Left lung (tissue), 10 donors: ENCODE measurements around the gene CMC2. TPM values are rescaled to one million over a fixed set of nuclear protein-coding genes. Genes with fewer than 3 reads are reported as not detected.

Experiments used
- ATAC-seq: fragments of 200-7000 bp; cut with Tn5 transposase; one replicate; pipeline ENCODE4 v1.9.1; 2020; ENCODE audit warnings: moderate library complexity
- DNase-seq, 4 donors: peaks; one replicate each; pipeline ENCODE4 v3.0.0-alpha.2; 2013 to 2020
- H3K27ac ChIP-seq, 2 donors: fragments of 200-600 bp; sonication (generic) in 1 of 2; one replicate each; pipeline versions ENCODE4 v1.5.0 to v1.8.0; 2020 to 2021
- H3K27me3 ChIP-seq, 2 donors: fragments of 200-600 bp; sonication (generic) in 1 of 2; one replicate each; pipeline versions ENCODE4 v1.5.0 to v1.8.0; 2020 to 2021
- H3K36me3 ChIP-seq, 2 donors: fragments of 200-600 bp; sonication (generic) in 1 of 2; one replicate each; pipeline versions ENCODE4 v1.5.0 to v1.8.0; 2020 to 2021
- H3K4me1 ChIP-seq, 2 donors: fragments of 200-600 bp; one replicate each; pipeline ENCODE4 v1.8.0; 2021
- H3K4me3 ChIP-seq, 2 donors: fragments of 200-600 bp; sonication (generic) in 1 of 2; one replicate each; pipeline versions ENCODE4 v1.5.0 to v1.8.0; 2020 to 2021; ENCODE audit warnings: mild to moderate bottlenecking in 1 of 2
- H3K9me3 ChIP-seq, 2 donors: fragments of 200-600 bp; sonication (generic) in 1 of 2; one replicate each; pipeline versions ENCODE4 v1.5.0 to v1.8.0; 2020 to 2021
- CTCF ChIP-seq, 2 donors: fragments of 200-600 bp; sonication (generic) in 1 of 2; IDR thresholded peaks; one replicate each; pipeline versions ENCODE4 v1.5.0 to v1.8.0; 2021; ENCODE audit warnings: antibody characterized with exemption in 2 of 2
- intact Hi-C, 2 donors: fragments of 100-400 bp; cut with DNase I; formaldehyde crosslinking; loops; one replicate each; pipeline versions ENCODE4 v1.11.2 to v1.14.2; 2022
- polyA plus RNA-seq, 6 donors: library from polyadenylated mRNA; unstranded; fragments of 120-200 nt; gene quantifications; one replicate each; pipeline ENCODE4 v1.2.1, GENCODE V29; 2013; ENCODE audit not compliant: insufficient read length in 6 of 6
- total RNA-seq, 2 donors: library from RNA; stranded (reverse); fragmentation: NEBNext Ultra II Directional; extraction: Animal tissue kit (Norgen Biotek cat#: 25700); gene quantifications; one replicate each; pipeline ENCODE4 v1.2.1, GENCODE V29; 2021
- donor health status: DM: no; HTN: yes; CAD: no.
- donor health status: DM: no; HTN: no; CAD: no.

Gene CMC2
- total and polyA plus RNA-seq, 8 donors = 38.8 to 52.1 (median 44.3) TPM

DNA sequence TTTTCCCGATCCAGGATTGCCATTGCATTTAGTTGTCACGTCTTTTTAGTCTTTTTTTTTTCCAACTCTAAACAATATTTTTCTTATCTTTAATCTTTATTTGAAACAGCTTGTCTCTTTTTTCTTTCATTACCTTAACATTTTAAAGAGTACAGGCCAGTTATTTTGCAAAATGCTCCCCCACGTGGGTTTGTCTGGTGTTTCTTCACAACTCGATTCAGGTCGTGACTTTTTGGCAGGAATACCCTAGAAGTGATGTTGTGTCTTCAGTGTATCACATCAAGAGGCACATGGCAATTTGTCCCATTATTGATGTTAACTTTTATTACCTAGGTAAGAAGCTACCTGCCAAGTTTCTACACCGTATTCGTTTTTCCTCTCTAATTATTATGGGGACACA lies 17.9 kb downstream of the CMC2 start:
- no peak for ATAC-seq
- DNase-seq = no peak
- Histone ChIP-seq H3K4me3 (no peak overlapping the region), H3K4me1 (no peaks in the 10 kb centered on the region), H3K36me3 (peaks cover 0 to 13% of the 10 kb centered on the region in 2 donors), H3K27me3 (no peaks in the 10 kb centered on the region), H3K9me3 (no peaks in the 10 kb centered on the region), H3K27ac (no peak overlapping the region)
- intact Hi-C loops = no loop called here
- no peak for TF ChIP-seq CTCF (IDR thresholded peaks at IDR 0.05)

DNA sequence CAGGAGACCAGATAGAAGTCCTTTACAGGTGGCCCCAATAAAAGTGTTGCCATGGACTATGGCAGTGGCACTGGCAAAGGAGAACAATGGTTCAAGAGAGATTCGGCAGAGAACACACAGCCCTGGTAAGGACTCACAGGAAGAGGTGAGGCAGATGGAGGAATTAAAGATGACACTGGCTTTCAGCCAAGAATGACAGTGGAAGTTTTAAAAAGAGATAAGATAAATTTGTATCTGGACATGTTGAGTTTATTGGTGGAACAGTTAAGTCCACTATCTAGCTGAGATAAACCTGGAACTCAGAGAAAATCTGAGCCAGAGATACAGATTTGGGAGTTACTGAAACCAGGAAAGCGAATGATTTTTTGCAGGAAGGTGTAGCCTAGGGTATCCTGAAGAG lies 20.1 kb downstream of the CMC2 start:
- Histone ChIP-seq H3K27me3 (no peaks in the 10 kb centered on the region), H3K27ac (no peak overlapping the region), H3K36me3 (peaks cover 0 to 12% of the 10 kb centered on the region in 2 donors), H3K4me3 (no peak overlapping the region), H3K4me1 (no peaks in the 10 kb centered on the region), H3K9me3 (no peaks in the 10 kb centered on the region)
- ATAC-seq = no peak
- no peak for TF ChIP-seq CTCF (IDR thresholded peaks at IDR 0.05)
- DNase-seq = no peak
- intact Hi-C loops = no loop called here

DNA sequence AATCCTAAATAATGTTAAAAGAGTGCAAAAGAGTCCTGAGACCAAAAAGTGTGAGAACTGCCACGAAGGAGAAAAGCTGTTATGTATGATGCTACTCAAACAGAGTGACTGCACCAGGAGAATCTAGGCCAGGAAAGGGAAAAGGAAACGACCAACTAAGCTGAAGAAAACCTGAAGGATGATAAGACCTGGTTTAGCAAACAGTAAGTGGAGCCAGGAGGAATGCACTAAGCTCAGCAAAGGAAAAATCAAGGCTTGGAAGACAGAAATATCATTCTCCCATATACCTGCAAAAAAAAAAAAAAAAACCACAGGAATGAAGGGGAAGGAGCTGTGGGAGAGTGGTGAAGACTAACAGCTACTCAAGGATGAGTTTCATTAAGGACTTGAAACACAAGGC lies 21.1 kb downstream of the CMC2 start:
- peaks cover 0 to 7% of the 10 kb centered on the region in 2 donors for H3K36me3 ChIP-seq
- H3K9me3 ChIP-seq = no peaks in the 10 kb centered on the region
- intact Hi-C loops = no loop called here
- H3K27me3 ChIP-seq = no peaks in the 10 kb centered on the region
- TF ChIP-seq CTCF (IDR thresholded peaks at IDR 0.05) = no peak
- ATAC-seq (no peak), DNase-seq (no peak)
- H3K4me1 ChIP-seq = no peaks in the 10 kb centered on the region
- H3K27ac ChIP-seq = no peak overlapping the region
- H3K4me3 ChIP-seq = no peak overlapping the region

- H3K4me1 ChIP-seq = no peaks in the 10 kb centered on the region
- DNase-seq (no peak), ATAC-seq (no peak)
- H3K36me3 ChIP-seq = peaks cover 0 to 12% of the 10 kb centered on the region in 2 donors
- no peak overlapping the region for H3K27ac ChIP-seq
- intact Hi-C loops = no loop called here
- no peak overlapping the region for H3K4me3 ChIP-seq
- H3K9me3 ChIP-seq = no peaks in the 10 kb centered on the region
- H3K27me3 ChIP-seq = no peaks in the 10 kb centered on the region
- TF ChIP-seq CTCF (IDR thresholded peaks at IDR 0.05) = no peak
Observed at GRCh38 chr16:80984124-80984892, 22.4 kb downstream of the CMC2 start.

DNA sequence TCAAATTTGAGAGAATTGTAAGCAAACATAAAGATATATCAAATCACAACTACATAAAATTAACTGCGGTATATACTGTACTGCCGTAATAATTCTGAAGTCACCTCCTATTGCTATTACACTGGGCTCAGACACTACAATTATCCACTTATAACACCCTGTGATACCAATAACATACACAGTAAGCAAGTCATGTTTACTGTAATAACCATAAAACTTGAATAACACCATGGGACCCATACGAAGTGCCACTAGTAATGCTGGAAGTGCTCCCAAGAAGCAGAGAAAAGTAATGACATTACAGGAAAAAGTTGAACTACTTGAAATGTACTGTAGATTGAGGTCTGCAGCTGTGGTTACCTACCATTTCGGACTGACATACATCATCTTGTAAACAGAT lies 24.0 kb downstream of the CMC2 start:
- Histone ChIP-seq H3K27me3 (no peaks in the 10 kb centered on the region), H3K4me1 (no peaks in the 10 kb centered on the region), H3K9me3 (no peaks in the 10 kb centered on the region), H3K27ac (no peak overlapping the region), H3K4me3 (no peak overlapping the region), H3K36me3 (peaks cover 0 to 27% of the 10 kb centered on the region in 2 donors)
- no peak for DNase-seq
- ATAC-seq = no peak
- no peak for TF ChIP-seq CTCF (IDR thresholded peaks at IDR 0.05)
- intact Hi-C loops = no loop called here
